GM12878 (cell line): ENCODE results near the gene KDM2A. TPM values are rescaled to one million over a fixed set of nuclear protein-coding genes. Genes with fewer than 3 reads are reported as not detected.
A peak's percentile ranks its signal among the peaks of the same experiment; 100 is the strongest.

Source experiments
- BACH1 ChIP-seq: fragments of 450-650 bp; IDR thresholded peaks from 2 replicates; pipeline ENCODE4 v1.6.1; 2017; ENCODE audit warnings: mild to moderate bottlenecking, borderline replicate concordance
- BCL11A ChIP-seq: IDR thresholded peaks from 2 replicates; pipeline ENCODE4 v1.6.1; 2011; ENCODE audit warnings: low read depth, low read length
- DPF2 ChIP-seq: fragments of 450-650 bp; IDR thresholded peaks from 2 replicates; pipeline ENCODE4 v1.6.1; 2017; ENCODE audit warnings: mild to moderate bottlenecking
- EGR1 ChIP-seq, 2 experiments: IDR thresholded peaks; 1 replicate in 1 of 2; 2 replicates in 1 of 2; pipeline ENCODE4 v1.6.1; 2011 to 2012; ENCODE audit warnings: low read depth in 2 of 2, low read length in 2 of 2, borderline replicate concordance in 1 of 2, mild to moderate bottlenecking in 1 of 2, moderate library complexity in 1 of 2
- FOXM1 ChIP-seq: IDR thresholded peaks from 2 replicates; pipeline ENCODE4 v1.6.1; 2012; ENCODE audit warnings: low read depth, mild to moderate bottlenecking, inconsistent platforms, low read length, moderate library complexity
- JUNB ChIP-seq: IDR thresholded peaks from 2 replicates; pipeline ENCODE4 v1.6.1; 2016; ENCODE audit warnings: antibody characterized with exemption, mild to moderate bottlenecking
- JUND ChIP-seq: IDR thresholded peaks from 2 replicates; pipeline ENCODE4 v1.6.1; 2012; ENCODE audit warnings: low read depth, mild to moderate bottlenecking, low read length, improper control_type of control experiment, moderate library complexity
- MYC ChIP-seq: IDR thresholded peaks from 2 replicates; pipeline ENCODE4 v1.6.1; 2011; ENCODE audit warnings: mild to moderate bottlenecking, low read length, moderate library complexity, inconsistent platforms; ENCODE audit not compliant: insufficient read depth, insufficient replicate concordance, insufficient read length, severe bottlenecking
- PML ChIP-seq: IDR thresholded peaks from 2 replicates; pipeline ENCODE4 v1.6.1; 2012; ENCODE audit warnings: low read length, inconsistent platforms
- POU2F2 ChIP-seq: IDR thresholded peaks from 3 replicates; pipeline ENCODE4 v1.6.1; 2011; ENCODE audit warnings: low read depth, mild to moderate bottlenecking, low read length, borderline replicate concordance
- RB1 ChIP-seq: fragments of 450-650 bp; formaldehyde crosslinking; IDR thresholded peaks from 2 replicates; pipeline ENCODE4 v1.6.1; 2017; ENCODE audit warnings: mild to moderate bottlenecking, borderline replicate concordance
- RFX5 ChIP-seq: IDR thresholded peaks from 2 replicates; pipeline ENCODE4 v1.6.1; 2011; ENCODE audit warnings: low read depth, low read length, improper control_type of control experiment
- polyA plus RNA-seq, 11 experiments: library from polyadenylated mRNA; depleted of rRNA in 4 of 11; unstranded in 6 of 11; stranded (reverse) in 5 of 11; fragments of >200 nt; fragmentation: Nextera tagmentation in 4 of 11; fragmentation: Illumina TruSeq in 1 of 11; extraction: Ambion mirVana in 4 of 11; extraction: Trizol in 1 of 11; gene quantifications; 1 replicate in 1 of 11; 2 replicates in 10 of 11; pipeline versions ENCODE4 v1.2.1 to v1.2.3, GENCODE V29; 2011 to 2016; ENCODE audit warnings: inconsistent platforms in 2 of 11, missing spikeins in 2 of 11, low read depth in 1 of 11
- total RNA-seq, 4 experiments: library from RNA; depleted of rRNA in 3 of 4; stranded (reverse); fragments of >200 nt in 3 of 4; fragmentation: Illumina TruSeq in 1 of 4; extraction: Trizol in 1 of 4; gene quantifications; 2 replicates each; pipeline versions ENCODE4 v1.2.1 to v1.2.3, GENCODE V29; 2013 to 2021
- TF ChIP-seq, protein P1 (sequence below): fragments of 450-650 bp; conservative IDR thresholded peaks from 2 replicates; pipeline ENCODE4 v1.6.1; 2017; ENCODE audit warnings: mild to moderate bottlenecking, moderate library complexity
- TF ChIP-seq, protein P2 (sequence below): IDR thresholded peaks from 2 replicates; pipeline ENCODE4 v1.6.1; 2011; ENCODE audit warnings: low read depth, low read length, improper control_type of control experiment, borderline replicate concordance
- TF ChIP-seq, protein P3 (sequence below): fragments of 450-650 bp; IDR thresholded peaks from 2 replicates; pipeline ENCODE4 v1.6.1; 2017; ENCODE audit warnings: mild to moderate bottlenecking, moderate library complexity
- TF ChIP-seq, protein P4 (sequence below), 3 experiments: IDR thresholded peaks in 2 of 3; conservative IDR thresholded peaks in 1 of 3; 2 replicates each; pipeline ENCODE4 v1.5.1; 2011; ENCODE audit warnings: low read depth in 3 of 3, low read length in 3 of 3, mild to moderate bottlenecking in 3 of 3, control low read depth in 2 of 3, moderate library complexity in 2 of 3, inconsistent platforms in 1 of 3, mixed read lengths in 1 of 3; ENCODE audit not compliant: control insufficient read depth in 2 of 3, insufficient read depth in 1 of 3; ENCODE audit errors: extremely low read depth in 1 of 3

KDM2A gene
- total and polyA plus RNA-seq, 10 of the 15 experiments (the other 5 are each of a cell fraction or from before 2014, with no cell fraction given): 10.5 to 69.3 (median 41.6) TPM

DNA sequence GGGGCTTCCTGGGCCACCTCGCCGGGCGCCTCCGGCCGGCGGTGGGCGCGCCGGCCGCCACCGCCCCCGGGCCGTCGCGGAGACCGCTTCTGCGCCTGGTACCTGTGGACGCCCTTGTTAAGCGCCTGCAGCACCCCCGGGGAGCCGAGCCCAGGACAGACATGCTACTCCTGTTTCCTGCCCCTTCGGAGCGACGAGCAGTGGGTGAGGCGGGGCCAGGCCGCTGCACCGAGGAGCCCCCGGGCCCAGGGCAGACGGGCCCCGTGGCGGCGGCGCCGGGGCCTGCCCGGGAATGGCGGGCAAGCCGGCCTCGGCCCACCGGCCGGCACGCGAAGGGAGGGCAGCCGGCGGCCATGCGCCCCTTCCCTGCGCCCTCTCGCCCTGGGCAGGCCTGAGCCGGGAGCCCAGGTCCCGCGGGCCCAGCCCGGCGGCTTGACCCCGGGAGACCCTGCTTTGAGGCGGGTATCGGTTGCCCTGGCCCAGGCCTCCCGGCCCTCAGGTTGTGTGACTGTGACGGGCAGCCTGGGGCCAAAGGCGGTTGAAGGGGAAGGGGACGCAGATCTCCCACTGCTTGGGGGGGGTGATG, 789 bp upstream of the KDM2A start (continued):
- TF ChIP-seq, protein P1, sequence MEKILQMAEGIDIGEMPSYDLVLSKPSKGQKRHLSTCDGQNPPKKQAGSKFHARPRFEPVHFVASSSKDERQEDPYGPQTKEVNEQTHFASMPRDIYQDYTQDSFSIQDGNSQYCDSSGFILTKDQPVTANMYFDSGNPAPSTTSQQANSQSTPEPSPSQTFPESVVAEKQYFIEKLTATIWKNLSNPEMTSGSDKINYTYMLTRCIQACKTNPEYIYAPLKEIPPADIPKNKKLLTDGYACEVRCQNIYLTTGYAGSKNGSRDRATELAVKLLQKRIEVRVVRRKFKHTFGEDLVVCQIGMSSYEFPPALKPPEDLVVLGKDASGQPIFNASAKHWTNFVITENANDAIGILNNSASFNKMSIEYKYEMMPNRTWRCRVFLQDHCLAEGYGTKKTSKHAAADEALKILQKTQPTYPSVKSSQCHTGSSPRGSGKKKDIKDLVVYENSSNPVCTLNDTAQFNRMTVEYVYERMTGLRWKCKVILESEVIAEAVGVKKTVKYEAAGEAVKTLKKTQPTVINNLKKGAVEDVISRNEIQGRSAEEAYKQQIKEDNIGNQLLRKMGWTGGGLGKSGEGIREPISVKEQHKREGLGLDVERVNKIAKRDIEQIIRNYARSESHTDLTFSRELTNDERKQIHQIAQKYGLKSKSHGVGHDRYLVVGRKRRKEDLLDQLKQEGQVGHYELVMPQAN: 0 out of 2 replicates have a peak, but pooled peaks have one; percentile 56
- TF ChIP-seq, protein P2, sequence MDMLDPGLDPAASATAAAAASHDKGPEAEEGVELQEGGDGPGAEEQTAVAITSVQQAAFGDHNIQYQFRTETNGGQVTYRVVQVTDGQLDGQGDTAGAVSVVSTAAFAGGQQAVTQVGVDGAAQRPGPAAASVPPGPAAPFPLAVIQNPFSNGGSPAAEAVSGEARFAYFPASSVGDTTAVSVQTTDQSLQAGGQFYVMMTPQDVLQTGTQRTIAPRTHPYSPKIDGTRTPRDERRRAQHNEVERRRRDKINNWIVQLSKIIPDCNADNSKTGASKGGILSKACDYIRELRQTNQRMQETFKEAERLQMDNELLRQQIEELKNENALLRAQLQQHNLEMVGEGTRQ: no peak
- peak; percentile 18; the same call in 1 of the 3 replicates for TF ChIP-seq POU2F2
- peak; percentile 68 for TF ChIP-seq DPF2
- peak; percentile 79; the same call in 1 of the 2 replicates for TF ChIP-seq RB1
- no peak for TF ChIP-seq FOXM1
- TF ChIP-seq JUND: no peak
- no peak for TF ChIP-seq PML
- TF ChIP-seq, protein P3, sequence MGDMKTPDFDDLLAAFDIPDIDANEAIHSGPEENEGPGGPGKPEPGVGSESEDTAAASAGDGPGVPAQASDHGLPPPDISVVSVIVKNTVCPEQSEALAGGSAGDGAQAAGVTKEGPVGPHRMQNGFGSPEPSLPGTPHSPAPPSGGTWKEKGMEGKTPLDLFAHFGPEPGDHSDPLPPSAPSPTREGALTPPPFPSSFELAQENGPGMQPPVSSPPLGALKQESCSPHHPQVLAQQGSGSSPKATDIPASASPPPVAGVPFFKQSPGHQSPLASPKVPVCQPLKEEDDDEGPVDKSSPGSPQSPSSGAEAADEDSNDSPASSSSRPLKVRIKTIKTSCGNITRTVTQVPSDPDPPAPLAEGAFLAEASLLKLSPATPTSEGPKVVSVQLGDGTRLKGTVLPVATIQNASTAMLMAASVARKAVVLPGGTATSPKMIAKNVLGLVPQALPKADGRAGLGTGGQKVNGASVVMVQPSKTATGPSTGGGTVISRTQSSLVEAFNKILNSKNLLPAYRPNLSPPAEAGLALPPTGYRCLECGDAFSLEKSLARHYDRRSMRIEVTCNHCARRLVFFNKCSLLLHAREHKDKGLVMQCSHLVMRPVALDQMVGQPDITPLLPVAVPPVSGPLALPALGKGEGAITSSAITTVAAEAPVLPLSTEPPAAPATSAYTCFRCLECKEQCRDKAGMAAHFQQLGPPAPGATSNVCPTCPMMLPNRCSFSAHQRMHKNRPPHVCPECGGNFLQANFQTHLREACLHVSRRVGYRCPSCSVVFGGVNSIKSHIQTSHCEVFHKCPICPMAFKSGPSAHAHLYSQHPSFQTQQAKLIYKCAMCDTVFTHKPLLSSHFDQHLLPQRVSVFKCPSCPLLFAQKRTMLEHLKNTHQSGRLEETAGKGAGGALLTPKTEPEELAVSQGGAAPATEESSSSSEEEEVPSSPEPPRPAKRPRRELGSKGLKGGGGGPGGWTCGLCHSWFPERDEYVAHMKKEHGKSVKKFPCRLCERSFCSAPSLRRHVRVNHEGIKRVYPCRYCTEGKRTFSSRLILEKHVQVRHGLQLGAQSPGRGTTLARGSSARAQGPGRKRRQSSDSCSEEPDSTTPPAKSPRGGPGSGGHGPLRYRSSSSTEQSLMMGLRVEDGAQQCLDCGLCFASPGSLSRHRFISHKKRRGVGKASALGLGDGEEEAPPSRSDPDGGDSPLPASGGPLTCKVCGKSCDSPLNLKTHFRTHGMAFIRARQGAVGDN: peak; percentile 79; the same call in 1 of the 2 replicates
- TF ChIP-seq BACH1: peak; percentile 54; the same call in 1 of the 2 replicates
- TF ChIP-seq EGR1 (IDR thresholded peaks at IDR 0.05; ENCODE audit: borderline replicate concordance in 1 of 2, low read depth in 2 of 2, low read length in 2 of 2): 0 out of 3 replicates have a peak, but pooled peaks of 1 of the 2 experiments have one; percentile 26
- TF ChIP-seq BCL11A: no peak
- TF ChIP-seq, protein P4, sequence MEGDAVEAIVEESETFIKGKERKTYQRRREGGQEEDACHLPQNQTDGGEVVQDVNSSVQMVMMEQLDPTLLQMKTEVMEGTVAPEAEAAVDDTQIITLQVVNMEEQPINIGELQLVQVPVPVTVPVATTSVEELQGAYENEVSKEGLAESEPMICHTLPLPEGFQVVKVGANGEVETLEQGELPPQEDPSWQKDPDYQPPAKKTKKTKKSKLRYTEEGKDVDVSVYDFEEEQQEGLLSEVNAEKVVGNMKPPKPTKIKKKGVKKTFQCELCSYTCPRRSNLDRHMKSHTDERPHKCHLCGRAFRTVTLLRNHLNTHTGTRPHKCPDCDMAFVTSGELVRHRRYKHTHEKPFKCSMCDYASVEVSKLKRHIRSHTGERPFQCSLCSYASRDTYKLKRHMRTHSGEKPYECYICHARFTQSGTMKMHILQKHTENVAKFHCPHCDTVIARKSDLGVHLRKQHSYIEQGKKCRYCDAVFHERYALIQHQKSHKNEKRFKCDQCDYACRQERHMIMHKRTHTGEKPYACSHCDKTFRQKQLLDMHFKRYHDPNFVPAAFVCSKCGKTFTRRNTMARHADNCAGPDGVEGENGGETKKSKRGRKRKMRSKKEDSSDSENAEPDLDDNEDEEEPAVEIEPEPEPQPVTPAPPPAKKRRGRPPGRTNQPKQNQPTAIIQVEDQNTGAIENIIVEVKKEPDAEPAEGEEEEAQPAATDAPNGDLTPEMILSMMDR (IDR thresholded peaks at IDR 0.05 in 2 of 3, conservative IDR thresholded peaks at IDR 0.05 in 1 of 3; ENCODE audit: control insufficient read depth in 2 of 3, extremely low read depth in 1 of 3, insufficient read depth in 1 of 3, low read depth in 3 of 3, low read length in 3 of 3): no peak
- peak; percentile 37 for TF ChIP-seq MYC
- no peak for TF ChIP-seq JUNB
- no peak for TF ChIP-seq RFX5
